MV-4-11 (cell line): ENCODE measurements around the gene ABCA6.

Experiments used
- DNase-seq: peaks from one replicate; lab custom pipeline; 2025; lab: John Stamatoyannopoulos, UW

ABCA6 gene

GRCh38 chr17:69046121-69046807 lies 95.4 kb downstream of the ABCA6 start:
- DNase-seq: no peak

- no peak for DNase-seq
Observed at GRCh38 chr17:69045646-69046045, 96.0 kb downstream of the ABCA6 start.

- no peak for DNase-seq
Observed at GRCh38 chr17:69044371-69044770, 97.3 kb downstream of the ABCA6 start.

GRCh38 chr17:69043098-69043734 lies 98.5 kb downstream of the ABCA6 start:
- no peak for DNase-seq

- no peak for DNase-seq
Observed at GRCh38 chr17:69042308-69042707, 99.4 kb downstream of the ABCA6 start.

GRCh38 chr17:69031839-69032238 lies 109.9 kb downstream of the ABCA6 start:
- no peak for DNase-seq

GRCh38 chr17:69030169-69030568 lies 111.5 kb downstream of the ABCA6 start:
- DNase-seq: no peak
